ENCODE measurements around the gene LDLRAD4. TPM values are rescaled to one million over a fixed set of nuclear protein-coding genes. Genes with fewer than 3 reads are reported as not detected.

LDLRAD4 gene
- total RNA-seq, 1 experiment from 2014 or later: 1.7 TPM

GRCh38 chr18:13525381-13526029 is 306.9 kb downstream of the LDLRAD4 start:
- H3K79me2 ChIP-seq (ENCODE audit: low read depth): no peaks in the 10 kb centered on the region
- ChIA-PET POLR2A (ENCODE audit: unreplicated experiment) (interaction anchor here (0.6 kb wide), 1 partner anchor 942 kb away, joined by 5 read pairs; no protein-coding TSS in a partner anchor), CTCF (no interaction called here)
- H3K4me2 ChIP-seq: no peak overlapping the region
- H3K4me1 ChIP-seq (replicated peaks; ENCODE audit: insufficient read depth): no peaks in the 10 kb centered on the region
- no peaks in the 10 kb centered on the region for H3K36me3 ChIP-seq (ENCODE audit: low read depth)
- H2AFZ ChIP-seq: no peak overlapping the region
- H3K9me3 ChIP-seq (ENCODE audit: insufficient read depth, low read depth): no peaks in the 10 kb centered on the region
- no peaks in the 10 kb centered on the region for H3K9me2 ChIP-seq (ENCODE audit: insufficient read depth)
- TF ChIP-seq EZH2 (IDR thresholded peaks at IDR 0.05; ENCODE audit: low read depth): no peak
- TF ChIP-seq, protein P1, sequence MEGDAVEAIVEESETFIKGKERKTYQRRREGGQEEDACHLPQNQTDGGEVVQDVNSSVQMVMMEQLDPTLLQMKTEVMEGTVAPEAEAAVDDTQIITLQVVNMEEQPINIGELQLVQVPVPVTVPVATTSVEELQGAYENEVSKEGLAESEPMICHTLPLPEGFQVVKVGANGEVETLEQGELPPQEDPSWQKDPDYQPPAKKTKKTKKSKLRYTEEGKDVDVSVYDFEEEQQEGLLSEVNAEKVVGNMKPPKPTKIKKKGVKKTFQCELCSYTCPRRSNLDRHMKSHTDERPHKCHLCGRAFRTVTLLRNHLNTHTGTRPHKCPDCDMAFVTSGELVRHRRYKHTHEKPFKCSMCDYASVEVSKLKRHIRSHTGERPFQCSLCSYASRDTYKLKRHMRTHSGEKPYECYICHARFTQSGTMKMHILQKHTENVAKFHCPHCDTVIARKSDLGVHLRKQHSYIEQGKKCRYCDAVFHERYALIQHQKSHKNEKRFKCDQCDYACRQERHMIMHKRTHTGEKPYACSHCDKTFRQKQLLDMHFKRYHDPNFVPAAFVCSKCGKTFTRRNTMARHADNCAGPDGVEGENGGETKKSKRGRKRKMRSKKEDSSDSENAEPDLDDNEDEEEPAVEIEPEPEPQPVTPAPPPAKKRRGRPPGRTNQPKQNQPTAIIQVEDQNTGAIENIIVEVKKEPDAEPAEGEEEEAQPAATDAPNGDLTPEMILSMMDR (conservative IDR thresholded peaks at IDR 0.05): no peak
- H4K20me1 ChIP-seq (ENCODE audit: insufficient read depth): no peaks in the 10 kb centered on the region
- H3K4me3 ChIP-seq: no peak overlapping the region
- DNase-seq: no peak
- H3K27me3 ChIP-seq (ENCODE audit: insufficient read depth, low read depth): peaks cover 95% of the 10 kb centered on the region
- no TSS peak for BruUV-seq (replicated peaks)
- no peaks in the 10 kb centered on the region for H3F3A ChIP-seq (ENCODE audit: insufficient read depth, low read depth)
- intact Hi-C loops (cut with micrococcal nuclease; ENCODE audit: unreplicated experiment): no loop called here
- H3K27ac ChIP-seq: no peak overlapping the region

GRCh38 chr18:13526519-13526918 is 308.0 kb downstream of the LDLRAD4 start:
- Histone ChIP-seq H3K4me1 (replicated peaks; ENCODE audit: insufficient read depth) (no peaks in the 10 kb centered on the region), H3F3A (ENCODE audit: insufficient read depth, low read depth) (no peaks in the 10 kb centered on the region), H3K4me2 (no peak overlapping the region), H3K9me2 (ENCODE audit: insufficient read depth) (no peaks in the 10 kb centered on the region), H2AFZ (no peak overlapping the region), H3K36me3 (ENCODE audit: low read depth) (no peaks in the 10 kb centered on the region), H3K4me3 (no peak overlapping the region), H3K79me2 (ENCODE audit: low read depth) (no peaks in the 10 kb centered on the region), H3K9me3 (ENCODE audit: insufficient read depth, low read depth) (no peaks in the 10 kb centered on the region), H3K27me3 (ENCODE audit: insufficient read depth, low read depth) (peaks cover 89% of the 10 kb centered on the region), H3K27ac (no peak overlapping the region), H4K20me1 (ENCODE audit: insufficient read depth) (no peaks in the 10 kb centered on the region)
- POLR2A ChIA-PET (ENCODE audit: unreplicated experiment): no interaction called here
- TF ChIP-seq, protein P1 (conservative IDR thresholded peaks at IDR 0.05): no peak
- no peak for TF ChIP-seq EZH2 (IDR thresholded peaks at IDR 0.05; ENCODE audit: low read depth)
- intact Hi-C loops (cut with micrococcal nuclease; ENCODE audit: unreplicated experiment): no loop called here
- DNase-seq: no peak
- CTCF ChIA-PET: no interaction called here
- no TSS peak for BruUV-seq (replicated peaks)

- Histone ChIP-seq H3K27me3 (ENCODE audit: insufficient read depth, low read depth) (peaks cover 89% of the 10 kb centered on the region), H3F3A (ENCODE audit: insufficient read depth, low read depth) (no peaks in the 10 kb centered on the region), H2AFZ (no peak overlapping the region), H3K4me2 (no peak overlapping the region), H3K4me3 (no peak overlapping the region), H3K9me2 (ENCODE audit: insufficient read depth) (no peaks in the 10 kb centered on the region), H3K27ac (no peak overlapping the region), H3K9me3 (ENCODE audit: insufficient read depth, low read depth) (no peaks in the 10 kb centered on the region), H3K79me2 (ENCODE audit: low read depth) (no peaks in the 10 kb centered on the region), H3K4me1 (replicated peaks; ENCODE audit: insufficient read depth) (no peaks in the 10 kb centered on the region), H4K20me1 (ENCODE audit: insufficient read depth) (no peaks in the 10 kb centered on the region), H3K36me3 (ENCODE audit: low read depth) (no peaks in the 10 kb centered on the region)
- POLR2A ChIA-PET (ENCODE audit: unreplicated experiment): no interaction called here
- no peak for DNase-seq
- intact Hi-C loops (cut with micrococcal nuclease; ENCODE audit: unreplicated experiment): no loop called here
- no TSS peak for BruUV-seq (replicated peaks)
- CTCF ChIA-PET: no interaction called here
- TF ChIP-seq EZH2 (IDR thresholded peaks at IDR 0.05; ENCODE audit: low read depth): no peak
- TF ChIP-seq, protein P1 (conservative IDR thresholded peaks at IDR 0.05): no peak
Observed at GRCh38 chr18:13527256-13527655, 308.7 kb downstream of the LDLRAD4 start.

Measured in PC-9 (cell line).